ENCODE measurements around the gene CCL24.

CCL24 gene

DNA sequence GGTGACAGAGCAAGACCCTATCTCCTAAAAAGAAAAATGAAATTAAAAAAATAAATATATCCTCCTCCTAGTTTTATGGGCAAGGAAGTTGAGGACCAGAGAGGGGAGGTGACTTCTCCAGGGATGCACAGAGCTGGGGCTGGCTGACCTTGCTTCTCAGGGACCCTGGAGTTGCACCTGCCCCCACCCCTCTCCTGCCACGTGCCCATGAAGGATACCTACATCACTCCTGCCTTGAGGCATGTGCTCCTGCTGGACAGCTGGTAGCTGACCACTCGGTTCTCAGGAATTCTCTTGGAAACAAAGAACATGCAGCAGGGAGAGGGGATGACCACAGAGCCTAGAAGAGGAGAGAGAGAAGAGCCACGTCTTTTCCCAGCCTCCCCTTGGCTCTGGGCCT is 522 bp downstream of the CCL24 start:
- Histone ChIP-seq H3K9ac (ENCODE audit: low read length) (no peak overlapping the region), H3K4me2 (ENCODE audit: low read length) (no peak overlapping the region)

DNA sequence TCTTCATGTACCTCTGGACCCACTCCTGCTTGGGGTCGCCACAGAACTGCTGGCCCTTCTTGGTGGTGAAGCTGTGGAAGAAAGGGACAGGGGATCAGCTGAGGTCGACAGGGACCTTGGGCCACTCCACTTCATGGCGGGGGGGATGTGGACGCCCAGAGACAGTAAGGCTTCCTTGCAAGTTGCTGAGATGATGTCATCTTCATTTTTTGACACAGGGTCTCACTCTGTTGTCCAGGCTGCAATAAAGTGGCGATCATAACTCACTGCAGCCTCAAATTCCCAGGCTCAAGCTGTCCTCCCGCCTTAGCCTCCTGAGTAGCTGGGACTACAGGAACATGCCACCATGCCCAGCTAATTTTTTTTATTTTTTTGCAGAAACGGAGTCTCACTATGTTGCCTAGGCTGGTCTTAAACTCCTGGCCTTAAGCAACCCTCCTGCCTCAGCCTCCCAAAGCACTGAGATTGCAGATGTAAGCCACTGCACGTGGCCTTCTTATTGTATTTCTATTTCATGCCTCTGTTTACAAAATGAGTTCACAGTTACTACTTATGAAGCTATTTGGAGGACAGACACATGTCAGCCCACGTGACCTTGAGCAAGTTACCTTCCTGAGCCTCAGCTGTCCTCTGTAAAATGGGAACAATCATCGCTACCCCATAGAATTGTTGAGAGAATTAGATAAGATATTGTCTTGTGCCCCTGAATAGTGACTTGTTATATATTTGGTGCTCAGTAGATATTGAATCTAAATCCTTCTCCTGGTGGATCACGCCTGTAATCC is 1.5 kb downstream of the CCL24 start:
- Histone ChIP-seq H3K27ac (ENCODE audit: low read depth, low read length, poor library complexity, severe bottlenecking) (no peak overlapping the region), H3K27me3 (ENCODE audit: insufficient read depth, low read length) (peaks cover 3% of the 10 kb centered on the region; the same call in 1 of the 2 replicates), H3F3A (ENCODE audit: insufficient read depth, low read length) (no peaks in the 10 kb centered on the region), H3K9me3 (ENCODE audit: low read length) (peaks cover under 1% of the 10 kb centered on the region; the same call in 1 of the 2 replicates), H3K4me2 (ENCODE audit: low read length) (no peak overlapping the region), H2AFZ (ENCODE audit: low read length) (no peak overlapping the region), H3K4me1 (ENCODE audit: insufficient read depth, low read length, severe bottlenecking) (no peaks in the 10 kb centered on the region), H3K9ac (ENCODE audit: low read length) (no peak overlapping the region), H3K9me2 (ENCODE audit: low read depth, low read length) (no peaks in the 10 kb centered on the region), H4K20me1 (ENCODE audit: insufficient read depth, low read length) (no peaks in the 10 kb centered on the region), H3K36me3 (ENCODE audit: insufficient read depth, low read length) (no peaks in the 10 kb centered on the region), H3K79me2 (ENCODE audit: insufficient read depth, low read length) (no peaks in the 10 kb centered on the region), H3K4me3 (ENCODE audit: low read depth, low read length, poor library complexity, severe bottlenecking) (no peak overlapping the region)
- no peak for TF ChIP-seq EZH2 (IDR thresholded peaks at IDR 0.05; ENCODE audit: borderline replicate concordance, low read length)
- TF ChIP-seq, protein P1, sequence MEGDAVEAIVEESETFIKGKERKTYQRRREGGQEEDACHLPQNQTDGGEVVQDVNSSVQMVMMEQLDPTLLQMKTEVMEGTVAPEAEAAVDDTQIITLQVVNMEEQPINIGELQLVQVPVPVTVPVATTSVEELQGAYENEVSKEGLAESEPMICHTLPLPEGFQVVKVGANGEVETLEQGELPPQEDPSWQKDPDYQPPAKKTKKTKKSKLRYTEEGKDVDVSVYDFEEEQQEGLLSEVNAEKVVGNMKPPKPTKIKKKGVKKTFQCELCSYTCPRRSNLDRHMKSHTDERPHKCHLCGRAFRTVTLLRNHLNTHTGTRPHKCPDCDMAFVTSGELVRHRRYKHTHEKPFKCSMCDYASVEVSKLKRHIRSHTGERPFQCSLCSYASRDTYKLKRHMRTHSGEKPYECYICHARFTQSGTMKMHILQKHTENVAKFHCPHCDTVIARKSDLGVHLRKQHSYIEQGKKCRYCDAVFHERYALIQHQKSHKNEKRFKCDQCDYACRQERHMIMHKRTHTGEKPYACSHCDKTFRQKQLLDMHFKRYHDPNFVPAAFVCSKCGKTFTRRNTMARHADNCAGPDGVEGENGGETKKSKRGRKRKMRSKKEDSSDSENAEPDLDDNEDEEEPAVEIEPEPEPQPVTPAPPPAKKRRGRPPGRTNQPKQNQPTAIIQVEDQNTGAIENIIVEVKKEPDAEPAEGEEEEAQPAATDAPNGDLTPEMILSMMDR (IDR thresholded peaks at IDR 0.05; ENCODE audit: low read length), result no peak

More for the DNA sequence above, 522 bp downstream of the CCL24 start:
- H3K79me2 ChIP-seq (ENCODE audit: insufficient read depth, low read length), result no peaks in the 10 kb centered on the region
- no peaks in the 10 kb centered on the region for H3F3A ChIP-seq (ENCODE audit: insufficient read depth, low read length)
- no peaks in the 10 kb centered on the region for H3K4me1 ChIP-seq (ENCODE audit: insufficient read depth, low read length, severe bottlenecking)
- H3K36me3 ChIP-seq (ENCODE audit: insufficient read depth, low read length), result no peaks in the 10 kb centered on the region
- no peaks in the 10 kb centered on the region for H4K20me1 ChIP-seq (ENCODE audit: insufficient read depth, low read length)
- no peak overlapping the region for H2AFZ ChIP-seq (ENCODE audit: low read length)
- H3K9me2 ChIP-seq (ENCODE audit: low read depth, low read length), result no peaks in the 10 kb centered on the region
- TF ChIP-seq, protein P1 (IDR thresholded peaks at IDR 0.05; ENCODE audit: low read length), result no peak
- no peak for TF ChIP-seq EZH2 (IDR thresholded peaks at IDR 0.05; ENCODE audit: borderline replicate concordance, low read length)
- no peak overlapping the region for H3K4me3 ChIP-seq (ENCODE audit: low read depth, low read length, poor library complexity, severe bottlenecking)
- H3K27me3 ChIP-seq (ENCODE audit: insufficient read depth, low read length), result no peaks in the 10 kb centered on the region
- no peak overlapping the region for H3K27ac ChIP-seq (ENCODE audit: low read depth, low read length, poor library complexity, severe bottlenecking)
- no peaks in the 10 kb centered on the region for H3K9me3 ChIP-seq (ENCODE audit: low read length)

DNA sequence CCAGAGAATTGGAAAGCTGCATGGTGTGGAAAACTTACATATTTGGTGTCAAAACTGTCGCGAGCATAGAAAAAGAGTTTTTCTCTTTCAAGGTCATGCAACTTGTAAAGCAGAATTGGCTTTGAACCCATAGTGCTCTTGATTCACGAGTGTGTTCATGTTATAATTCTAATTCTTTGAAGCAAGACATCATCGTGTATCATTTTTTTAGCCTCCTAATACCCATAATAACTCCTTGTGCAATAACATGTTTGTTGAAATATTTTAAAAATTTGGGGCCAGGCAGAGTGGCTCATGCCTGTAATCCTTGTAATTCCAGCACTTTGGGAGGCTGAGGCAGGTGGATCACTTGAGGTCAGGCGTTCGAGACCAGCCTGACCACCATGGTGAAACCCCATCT is 4.2 kb downstream of the CCL24 start:
- Histone ChIP-seq H3K79me2 (ENCODE audit: insufficient read depth, low read length) (no peaks in the 10 kb centered on the region), H3K27me3 (ENCODE audit: insufficient read depth, low read length) (peaks cover 10% of the 10 kb centered on the region; the same call in 1 of the 2 replicates), H4K20me1 (ENCODE audit: insufficient read depth, low read length) (no peaks in the 10 kb centered on the region), H3K9me2 (ENCODE audit: low read depth, low read length) (no peaks in the 10 kb centered on the region), H3K9me3 (ENCODE audit: low read length) (peaks cover 7% of the 10 kb centered on the region; the same call in 1 of the 2 replicates), H3K9ac (ENCODE audit: low read length) (no peak overlapping the region), H3K4me3 (ENCODE audit: low read depth, low read length, poor library complexity, severe bottlenecking) (no peak overlapping the region), H3K4me2 (ENCODE audit: low read length) (no peak overlapping the region), H3K4me1 (ENCODE audit: insufficient read depth, low read length, severe bottlenecking) (no peaks in the 10 kb centered on the region), H2AFZ (ENCODE audit: low read length) (no peak overlapping the region), H3K27ac (ENCODE audit: low read depth, low read length, poor library complexity, severe bottlenecking) (no peak overlapping the region), H3K36me3 (ENCODE audit: insufficient read depth, low read length) (no peaks in the 10 kb centered on the region; the same call in 1 of the 2 replicates), H3F3A (ENCODE audit: insufficient read depth, low read length) (no peaks in the 10 kb centered on the region)
- TF ChIP-seq EZH2 (IDR thresholded peaks at IDR 0.05; ENCODE audit: borderline replicate concordance, low read length), result no peak
- TF ChIP-seq, protein P1 (IDR thresholded peaks at IDR 0.05; ENCODE audit: low read length), result no peak
